ENCODE results near the gene CPB2.

Gene CPB2

DNA sequence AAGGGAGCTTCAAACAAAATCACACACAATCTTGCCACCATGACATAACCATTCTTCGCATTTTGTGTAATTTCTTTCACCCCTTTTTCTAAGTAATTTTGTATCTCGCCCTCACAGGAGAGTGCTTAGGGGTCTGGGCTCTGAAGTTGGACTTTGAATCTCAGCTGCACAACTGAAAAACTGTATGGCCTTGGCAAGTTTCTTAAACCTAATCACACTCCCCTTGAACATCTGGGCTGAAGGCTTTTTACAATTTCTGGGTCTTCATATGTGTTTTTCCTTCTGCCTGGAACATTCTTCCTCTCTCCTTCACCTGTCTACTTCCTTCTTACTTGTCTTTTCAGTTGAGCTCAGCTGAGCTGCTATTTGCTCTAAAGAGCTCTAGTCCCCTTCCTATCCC, 24.3 kb upstream of the CPB2 start:
- intact Hi-C loops (cut with DNase I), result loop anchor here (5.0 kb wide), 1 partner anchor 77 kb away; the partner anchor contains the start of gene ZC3H13
- no peak for DNase-seq

DNA sequence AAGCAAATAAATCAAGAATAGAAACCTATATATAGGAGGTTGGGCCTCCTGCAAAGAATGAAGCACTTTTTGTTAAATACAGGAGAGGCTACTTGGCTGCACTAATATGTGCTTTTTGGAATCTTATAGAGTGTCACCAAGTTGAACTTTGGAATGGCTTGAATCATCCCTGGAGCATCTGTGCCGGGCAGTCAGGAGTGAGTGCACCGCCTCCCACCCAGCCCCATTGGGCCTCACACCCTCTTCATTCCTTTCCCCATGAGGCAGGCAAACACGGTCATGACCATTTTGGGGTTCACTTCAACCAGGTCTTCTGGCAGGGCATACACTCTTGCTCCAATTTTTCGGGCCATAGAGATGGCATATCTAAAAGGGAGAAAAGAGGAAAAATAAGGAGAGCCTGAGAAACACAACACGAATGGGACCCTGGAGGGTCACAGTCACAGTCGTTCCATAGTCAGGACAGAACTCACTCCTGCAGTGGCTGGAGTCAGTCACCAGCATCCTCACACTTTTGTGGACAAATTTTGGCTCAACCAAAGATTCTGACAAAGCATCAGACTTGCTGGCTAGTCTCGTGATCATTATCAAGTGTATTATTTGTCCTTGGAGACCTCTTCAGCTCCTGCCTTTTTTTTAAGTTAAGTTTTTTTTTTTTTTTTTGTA, 22.7 kb upstream of the CPB2 start:
- intact Hi-C loops (cut with DNase I), result loop anchor here (5.0 kb wide), 1 partner anchor 75 kb away; the partner anchor contains the start of gene ZC3H13
- no peak for DNase-seq

DNA sequence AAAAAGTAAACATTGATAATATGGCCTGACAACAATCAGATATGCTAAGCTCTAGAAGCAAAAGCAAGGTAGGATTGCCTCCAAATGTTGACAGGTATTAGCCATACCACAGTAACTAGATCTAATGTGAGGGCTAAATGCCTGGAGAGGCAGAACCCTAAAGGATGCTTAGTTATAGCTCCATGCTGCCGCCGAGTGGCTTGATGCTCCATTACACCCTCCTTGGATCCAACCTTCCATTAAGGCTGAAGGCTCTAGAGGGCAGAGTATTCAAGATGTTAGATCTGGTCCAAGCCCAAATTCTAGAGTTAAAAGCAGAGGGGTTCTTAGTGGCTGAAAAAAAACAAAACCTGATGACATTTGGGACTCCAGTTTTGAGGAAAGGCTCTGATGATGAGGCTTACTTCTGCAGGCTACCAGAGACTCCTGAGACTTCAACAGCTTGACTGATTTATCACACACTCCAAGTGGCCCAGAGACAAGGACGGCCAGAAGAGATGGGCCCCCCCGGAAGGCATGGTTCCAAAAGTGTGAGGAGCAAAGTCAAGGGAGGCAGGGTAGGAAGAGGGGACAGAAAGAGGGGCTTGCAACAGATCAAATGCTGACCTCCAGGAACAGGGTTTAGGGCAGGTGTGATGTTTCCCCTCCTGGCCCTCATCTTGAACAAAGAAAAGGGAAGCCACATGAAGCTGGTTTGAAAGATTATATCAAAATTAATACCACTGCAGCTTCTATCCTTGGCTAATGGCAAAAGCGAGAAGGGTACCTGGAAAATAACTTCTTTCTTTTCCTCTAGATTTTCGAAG, 21.9 kb upstream of the CPB2 start:
- peak; percentile 62 to 96 (median 82) for DNase-seq
- intact Hi-C loops (cut with DNase I), result loop anchor here (1.0 to 5.0 kb wide), 2 partner anchors 74 to 319 kb away; partner anchors contain the start of gene ZC3H13

DNA sequence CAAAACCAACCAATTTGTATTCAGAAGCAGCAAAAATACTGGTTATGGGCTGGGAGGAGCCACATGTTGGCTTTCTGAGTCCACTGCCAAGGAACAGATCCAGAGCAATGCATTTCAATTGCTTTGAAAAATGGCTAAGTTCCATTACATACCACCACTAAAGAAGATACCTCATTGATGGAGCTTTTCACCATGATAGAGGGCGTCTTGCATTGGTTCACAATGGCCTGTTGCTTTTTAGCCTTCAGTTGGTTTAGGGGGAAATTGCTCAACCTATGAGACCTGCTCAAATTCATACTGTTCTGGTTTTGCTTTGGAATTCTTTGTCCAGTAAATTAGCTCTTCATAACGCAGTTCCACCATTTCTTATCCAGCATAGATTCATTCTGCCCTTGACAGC, 21.2 kb upstream of the CPB2 start:
- DNase-seq, result no peak
- intact Hi-C loops (cut with DNase I), result loop anchor here (1.0 to 5.0 kb wide), 2 partner anchors 74 to 319 kb away; partner anchors contain the start of gene ZC3H13

DNA sequence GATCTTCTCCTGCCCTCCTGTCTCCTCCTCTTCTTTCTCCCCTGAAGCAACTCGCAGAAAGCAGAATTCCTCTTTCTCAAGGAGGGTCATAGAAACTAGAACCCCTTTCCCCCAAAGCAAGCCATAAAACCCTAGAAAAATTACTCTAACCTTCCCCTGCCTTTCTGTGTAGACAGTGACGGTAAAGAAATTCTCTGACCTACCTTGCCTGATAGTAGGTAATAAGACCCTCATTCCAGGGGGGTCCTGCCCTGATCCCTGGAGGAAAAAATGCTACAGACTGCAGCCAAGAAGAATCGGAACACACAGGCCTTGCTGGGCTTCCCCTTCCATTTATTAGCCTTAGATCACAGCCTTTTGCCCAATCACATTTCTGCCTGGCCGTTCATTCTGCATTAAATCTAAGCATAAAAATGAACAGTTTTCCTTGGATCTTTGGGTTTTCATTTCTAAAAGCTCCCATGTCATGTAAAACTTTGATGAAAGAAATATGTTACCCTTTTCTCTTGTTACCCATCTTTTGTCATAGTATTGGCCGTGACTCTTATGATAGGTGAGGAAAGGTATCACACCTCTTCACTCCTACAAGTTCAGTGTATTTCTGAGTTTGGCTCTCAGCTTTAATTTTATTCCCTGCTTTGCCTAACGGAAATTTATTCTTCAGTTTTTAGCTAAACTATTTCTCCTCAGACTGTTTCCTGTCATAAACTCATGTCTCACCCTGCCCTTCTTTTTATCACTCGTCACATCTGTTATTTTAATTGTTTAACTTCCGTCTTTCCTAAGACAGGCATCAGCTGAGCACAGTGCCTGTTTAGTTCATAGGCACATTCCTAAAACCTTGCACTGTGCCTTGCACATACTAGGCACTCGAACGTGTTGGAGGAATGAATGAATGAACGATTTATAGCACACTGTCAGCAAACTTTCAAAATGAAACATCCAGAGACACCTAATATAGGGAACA, 20.4 kb upstream of the CPB2 start:
- DNase-seq, result no peak
- intact Hi-C loops (cut with DNase I), result loop anchor here (5.0 kb wide), 1 partner anchor 73 kb away; the partner anchor contains the start of gene ZC3H13

DNA sequence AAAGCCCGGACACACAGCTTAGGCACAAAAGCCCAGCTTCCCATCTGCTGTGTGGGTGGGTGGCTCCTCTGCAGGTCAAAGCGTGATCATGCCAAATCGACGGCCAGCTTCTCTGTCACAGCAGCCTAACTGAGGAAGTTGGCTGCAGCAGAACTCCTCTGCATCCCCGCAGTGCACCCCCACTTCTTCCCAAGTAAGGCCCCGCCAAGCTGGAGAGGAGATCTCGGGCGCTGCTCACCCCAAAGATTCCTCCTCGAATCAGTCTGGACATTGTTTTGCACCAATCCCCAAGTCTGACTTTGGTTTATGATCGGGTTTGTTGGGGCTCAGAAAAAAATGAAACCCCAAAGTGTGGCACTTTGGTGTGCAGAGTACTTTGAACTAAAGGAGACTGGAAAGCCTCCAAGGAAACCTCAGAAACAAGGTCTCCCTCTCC, 19.7 kb upstream of the CPB2 start:
- intact Hi-C loops (cut with DNase I), result no loop called here
- DNase-seq, result peak in 2 of 10 donors; percentile 76

DNA sequence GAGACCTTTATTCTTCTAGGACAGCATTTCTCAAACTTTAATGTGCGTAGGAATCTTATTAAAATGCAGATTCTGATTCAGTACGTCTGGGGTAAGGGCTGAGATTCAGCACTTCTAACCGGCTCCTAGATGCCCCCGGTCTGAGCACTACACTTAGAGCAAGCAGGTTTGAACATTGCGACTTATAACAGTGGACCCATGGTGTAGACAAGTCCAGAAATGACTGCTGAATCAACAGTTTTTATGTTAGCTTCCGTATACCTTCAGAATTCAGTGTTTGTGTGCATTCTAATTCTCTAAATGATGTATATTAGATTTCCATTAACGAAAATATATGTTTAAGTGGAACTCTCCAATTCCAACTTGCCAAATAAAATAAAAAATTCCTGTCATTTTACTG, 17.5 kb upstream of the CPB2 start:
- intact Hi-C loops (cut with DNase I), result no loop called here

DNA sequence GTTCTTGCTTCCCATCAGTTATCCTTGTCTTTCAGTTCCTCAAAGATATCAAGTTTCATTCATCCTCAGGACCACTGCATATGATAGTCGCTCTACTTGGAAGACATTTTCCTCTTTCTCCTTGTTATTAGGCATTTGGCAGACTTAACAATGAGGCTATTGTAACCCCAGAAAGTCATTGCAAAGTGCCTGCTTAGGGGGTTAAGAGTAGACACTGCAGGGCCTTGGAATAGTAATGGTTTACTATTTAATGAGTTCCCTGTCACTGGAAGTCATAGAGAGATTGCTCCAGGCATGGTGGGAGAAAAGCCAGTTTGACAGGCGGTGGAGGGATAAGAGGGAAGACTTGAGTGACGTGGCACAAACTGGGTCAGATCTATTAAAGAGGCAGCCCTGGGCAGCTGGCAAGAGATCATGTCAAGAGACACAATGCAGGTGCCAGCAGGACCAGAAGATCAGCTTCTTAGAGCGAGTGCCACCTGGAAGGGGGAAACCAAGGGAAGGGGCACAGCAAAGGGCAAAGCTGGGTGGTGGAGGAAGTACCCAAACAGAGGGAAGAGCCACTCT, 16.8 kb upstream of the CPB2 start:
- intact Hi-C loops (cut with DNase I), result no loop called here
- DNase-seq, result no peak

More for the DNA sequence above, 17.5 kb upstream of the CPB2 start:
- DNase-seq, result no peak

DNA sequence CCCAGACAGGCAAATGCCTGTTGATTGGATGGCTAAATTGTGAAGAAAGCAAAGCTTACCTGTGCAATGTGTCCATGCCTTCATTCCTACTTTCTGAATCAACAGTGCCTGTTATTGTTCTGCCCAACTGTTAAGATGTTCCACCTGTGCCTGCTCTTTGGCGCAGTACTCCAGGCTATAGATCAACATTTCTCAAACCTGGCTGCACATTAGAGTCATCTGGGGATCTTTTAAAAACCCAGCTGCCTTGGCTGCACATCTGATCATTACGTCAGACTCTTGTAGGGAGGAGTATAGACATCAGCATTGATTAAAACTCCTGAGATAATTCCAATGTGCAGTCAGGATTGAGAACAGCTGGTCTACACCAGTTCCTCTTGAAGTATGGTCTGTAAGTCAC, 16.2 kb upstream of the CPB2 start:
- no peak for DNase-seq
- intact Hi-C loops (cut with DNase I), result no loop called here

DNA sequence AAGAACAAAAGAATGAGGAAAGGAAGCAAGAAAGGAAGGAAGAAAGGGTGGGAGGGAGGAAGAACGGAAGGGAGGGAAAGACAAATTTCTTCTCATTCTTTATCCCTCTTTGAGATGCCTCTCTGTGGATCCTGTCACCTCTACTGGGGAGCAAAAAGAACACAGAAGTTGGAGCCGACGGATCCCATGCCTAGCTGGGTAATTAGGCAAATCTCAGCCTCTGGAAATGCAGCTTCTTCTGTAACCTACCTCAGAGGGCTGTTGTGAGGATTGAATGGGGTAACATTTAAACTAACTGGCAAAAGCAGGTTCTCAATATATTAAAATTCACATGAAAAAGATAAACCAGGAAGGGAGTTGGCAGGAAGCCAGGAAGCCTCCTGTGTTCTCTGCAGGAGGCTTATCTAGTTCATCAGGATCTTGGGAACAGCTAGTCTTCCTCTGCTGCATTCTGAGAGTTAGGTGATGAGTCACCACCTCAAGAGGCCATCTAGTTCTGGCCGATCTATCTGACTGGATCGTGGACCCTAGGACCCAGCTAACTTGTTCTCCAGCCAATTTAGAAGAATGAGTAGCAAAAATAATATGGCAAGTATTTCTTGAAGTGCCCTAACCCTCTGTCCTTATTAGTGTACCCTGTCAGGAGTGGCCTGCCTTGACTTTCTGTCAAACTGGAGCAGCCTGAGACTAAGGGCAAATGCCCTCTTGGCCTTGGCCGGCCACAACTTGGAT, 15.2 kb upstream of the CPB2 start:
- intact Hi-C loops (cut with DNase I), result no loop called here
- no peak for DNase-seq

DNA sequence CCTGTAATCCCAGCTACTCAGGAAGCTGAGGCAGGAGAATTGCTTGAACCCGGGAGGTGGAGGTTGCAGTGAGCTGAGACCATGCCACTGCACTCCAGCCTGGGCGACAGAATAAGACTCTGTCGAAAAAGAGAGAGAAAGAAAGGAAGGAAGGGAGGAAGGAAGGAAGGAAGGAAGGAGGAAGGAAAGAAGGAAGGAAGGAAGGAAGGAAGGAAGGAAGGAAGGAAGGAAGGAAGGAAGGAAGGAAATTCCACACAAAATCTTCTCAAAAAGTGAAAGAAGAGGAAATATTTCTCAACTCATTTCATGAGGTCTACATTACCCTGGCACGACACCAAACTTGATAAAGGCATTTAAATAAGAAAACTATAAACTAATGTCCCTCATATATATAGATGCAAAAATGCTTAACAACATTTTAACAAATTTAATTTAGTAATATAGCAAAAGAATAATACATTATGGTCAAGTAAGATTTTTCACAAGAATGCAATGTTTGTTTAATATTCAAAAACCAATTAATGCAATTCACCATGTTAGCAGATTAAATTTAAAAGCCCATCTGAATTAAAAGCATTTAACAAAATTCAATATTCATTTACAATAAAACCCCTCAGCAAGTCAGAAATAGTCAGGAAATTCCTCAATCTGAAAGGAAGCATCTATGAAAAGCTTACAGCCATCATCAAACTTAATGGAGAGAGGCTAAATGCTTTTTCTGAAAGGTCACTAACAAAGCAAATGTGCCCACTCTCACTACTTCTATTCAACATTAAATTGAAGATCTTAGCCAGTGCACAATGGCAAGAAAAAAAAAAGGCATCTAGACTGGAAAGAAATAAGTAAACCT, 12.0 kb upstream of the CPB2 start:
- DNase-seq, result no peak
- intact Hi-C loops (cut with DNase I), result no loop called here

DNA sequence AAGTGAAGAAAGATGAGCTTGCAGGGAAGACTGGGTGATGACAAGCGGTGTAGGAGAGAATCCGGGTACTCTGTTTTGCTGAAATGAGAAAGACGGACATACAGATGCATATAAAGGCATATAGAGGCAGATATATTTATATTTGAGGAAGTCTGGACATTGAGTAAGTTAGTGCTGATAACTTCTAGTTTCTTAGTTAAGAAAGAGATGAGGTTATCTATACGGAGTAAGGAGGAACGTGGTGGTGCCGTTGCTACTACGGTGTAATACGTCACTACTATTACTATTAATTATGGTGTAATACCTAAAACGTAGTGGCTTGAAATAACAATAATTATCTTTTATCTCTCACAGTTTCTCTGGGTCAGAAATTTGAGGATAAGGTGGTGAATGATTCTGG, 9.8 kb upstream of the CPB2 start:
- no peak for DNase-seq
- intact Hi-C loops (cut with DNase I), result no loop called here

DNA sequence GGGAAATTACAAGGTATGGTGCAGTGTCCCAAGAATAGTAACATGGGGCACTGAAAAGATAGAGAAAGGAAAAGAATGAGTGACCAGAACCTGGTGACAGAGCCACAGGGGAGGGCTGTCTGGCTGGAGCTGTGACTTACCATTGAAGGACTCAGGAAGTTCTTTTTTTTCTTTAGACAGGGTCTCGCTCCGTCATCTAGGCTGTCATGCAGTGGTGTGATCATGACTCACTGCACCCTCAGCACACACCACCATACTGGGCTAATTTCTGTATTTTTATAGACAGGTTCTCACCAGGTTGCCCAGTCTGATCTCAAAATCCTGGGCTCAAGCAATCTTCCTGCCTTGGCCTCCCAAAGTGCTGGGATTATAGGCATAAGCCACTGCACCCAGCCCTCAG, 8.8 kb upstream of the CPB2 start:
- no peak for DNase-seq
- intact Hi-C loops (cut with DNase I), result no loop called here

DNA sequence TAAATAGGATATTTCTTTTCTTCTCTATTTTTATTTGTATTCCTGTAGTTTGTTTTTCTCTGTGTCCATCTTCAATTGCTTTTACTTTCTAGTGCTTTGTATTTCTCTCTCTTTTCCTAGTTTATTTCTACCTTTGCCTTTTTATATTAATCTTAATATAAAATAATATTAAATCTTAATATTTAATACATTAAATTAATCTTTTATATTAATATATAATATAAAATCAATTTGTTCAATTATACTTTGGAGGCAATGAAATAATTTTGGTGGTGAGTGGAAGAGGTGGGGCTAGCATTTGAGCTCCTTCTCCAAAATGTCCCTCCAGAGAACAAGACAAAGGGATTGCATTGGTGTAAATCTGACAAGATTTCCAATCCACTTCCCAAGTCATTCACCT, 6.3 kb upstream of the CPB2 start:
- intact Hi-C loops (cut with DNase I), result no loop called here
- DNase-seq, result no peak

DNA sequence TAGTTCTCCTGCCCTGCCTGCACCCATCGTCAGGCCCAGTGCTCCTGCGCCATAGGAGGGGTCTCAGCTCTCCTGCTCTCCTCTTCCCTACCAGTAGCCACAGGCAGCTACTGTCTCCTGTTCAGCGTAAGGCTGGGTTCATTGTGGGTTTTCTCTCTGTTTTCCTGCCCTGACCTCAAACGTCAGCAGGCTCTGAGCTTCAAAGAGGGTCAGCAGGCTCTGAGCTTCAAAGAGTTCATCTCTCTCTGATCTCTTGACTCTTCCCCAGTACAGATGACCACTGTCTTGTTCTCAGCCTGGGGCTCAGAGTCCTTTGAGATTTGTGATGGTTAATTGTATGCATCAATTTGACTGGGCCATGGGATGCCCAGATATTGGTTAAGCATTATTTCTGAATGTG, 4.6 kb upstream of the CPB2 start:
- intact Hi-C loops (cut with DNase I), result no loop called here
- DNase-seq, result no peak

DNA sequence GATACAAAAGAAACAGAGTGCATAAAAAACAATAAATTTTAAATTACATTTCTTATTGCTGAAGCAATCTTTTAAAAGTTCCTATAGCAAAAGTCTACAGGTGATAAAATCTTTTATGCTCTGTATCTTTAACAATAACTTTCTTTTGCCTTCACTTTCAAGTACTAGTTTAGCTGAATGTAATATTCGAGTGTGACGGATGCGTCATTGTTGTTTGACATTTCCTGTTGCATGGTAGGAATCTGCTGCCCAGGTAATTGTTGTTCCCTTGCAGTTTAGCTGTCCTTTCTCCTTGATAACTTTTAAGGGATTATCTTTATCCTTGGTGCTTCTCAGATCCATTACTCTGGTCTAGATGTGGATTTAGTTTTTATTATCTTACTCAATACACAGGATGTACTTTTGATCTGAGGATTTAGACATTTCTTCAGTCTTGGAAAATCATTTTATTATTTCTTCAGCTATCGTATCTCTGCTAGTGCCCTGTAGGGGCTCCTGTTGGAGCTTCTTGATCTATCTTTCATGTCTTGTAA, 2.1 kb upstream of the CPB2 start:
- intact Hi-C loops (cut with DNase I), result no loop called here

DNA sequence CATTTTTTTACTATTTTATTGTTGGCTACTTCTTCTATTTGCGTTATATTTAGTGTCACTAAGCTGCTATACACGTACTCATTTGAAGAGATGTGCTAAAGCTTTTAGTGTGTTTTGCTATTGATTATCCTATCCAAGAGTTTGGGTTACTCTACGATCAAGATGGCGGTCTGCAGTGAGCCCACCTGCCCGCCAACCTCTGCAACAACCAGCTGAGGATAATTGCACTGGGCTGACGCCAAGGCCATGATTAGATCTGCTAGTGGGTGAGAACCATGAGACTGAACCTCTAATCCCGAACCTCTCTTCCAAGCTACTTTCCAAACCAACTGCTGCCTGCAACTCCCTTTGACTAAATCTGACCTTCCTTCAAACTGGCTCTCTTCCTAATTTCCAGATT, 1.8 kb downstream of the CPB2 start:
- intact Hi-C loops (cut with DNase I), result no loop called here
- DNase-seq, result no peak

More for the DNA sequence above, 2.1 kb upstream of the CPB2 start:
- DNase-seq, result no peak

DNA sequence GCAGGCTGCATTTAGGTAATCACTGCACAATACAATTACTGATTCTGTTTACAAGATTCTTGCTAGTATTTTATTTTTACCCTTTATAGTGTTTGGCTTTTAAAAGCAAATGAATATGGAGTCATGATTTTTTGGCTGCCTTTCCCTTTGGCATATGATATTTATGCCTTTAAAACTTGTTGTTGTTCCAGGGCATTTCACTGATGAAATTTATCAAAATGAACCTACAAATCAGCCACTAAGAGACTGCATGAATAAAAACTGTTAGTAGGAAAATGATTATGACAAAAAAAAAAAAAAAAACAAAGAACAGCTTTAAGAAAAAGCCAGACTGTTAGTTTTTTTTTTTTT, 2.6 kb downstream of the CPB2 start:
- intact Hi-C loops (cut with DNase I), result no loop called here
- DNase-seq, result no peak
